Measurements from ENCODE around the gene SNX14.
A peak's percentile ranks its signal among the peaks of the same experiment; 100 is the strongest.

Gene SNX14

DNA sequence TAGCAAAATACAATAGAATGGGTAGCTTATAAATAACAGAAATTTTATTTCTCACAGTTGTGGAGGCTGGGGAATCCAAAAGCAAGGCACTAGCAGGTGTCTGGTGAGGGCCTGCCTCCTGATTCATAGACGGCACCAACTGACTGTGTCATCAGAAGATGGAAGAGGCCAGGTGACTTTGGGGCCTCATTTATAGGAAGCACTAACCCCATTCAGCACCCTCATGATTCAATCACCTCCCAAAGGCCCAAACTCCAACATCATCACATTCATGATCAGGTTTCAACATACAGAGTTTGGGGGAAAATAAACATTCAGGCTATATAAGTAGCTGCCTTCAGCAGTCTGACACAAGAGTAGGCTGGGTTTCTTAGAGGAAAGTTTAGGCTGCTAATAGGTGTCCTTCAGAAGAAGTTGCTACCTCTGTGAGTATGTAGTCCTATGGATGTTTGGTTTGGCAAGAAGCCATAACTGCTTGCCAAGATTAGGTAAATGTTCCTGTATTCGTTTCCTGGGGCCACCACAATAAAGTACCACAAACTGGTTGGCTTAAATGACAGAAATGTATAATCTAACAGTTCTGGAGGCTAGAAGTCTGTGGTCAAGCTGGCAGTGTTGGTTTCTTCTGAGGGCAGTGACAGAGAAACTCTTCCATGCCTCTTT lies 94.9 kb downstream of the SNX14 start:
- peak; percentile 71 for DNase-seq

DNA sequence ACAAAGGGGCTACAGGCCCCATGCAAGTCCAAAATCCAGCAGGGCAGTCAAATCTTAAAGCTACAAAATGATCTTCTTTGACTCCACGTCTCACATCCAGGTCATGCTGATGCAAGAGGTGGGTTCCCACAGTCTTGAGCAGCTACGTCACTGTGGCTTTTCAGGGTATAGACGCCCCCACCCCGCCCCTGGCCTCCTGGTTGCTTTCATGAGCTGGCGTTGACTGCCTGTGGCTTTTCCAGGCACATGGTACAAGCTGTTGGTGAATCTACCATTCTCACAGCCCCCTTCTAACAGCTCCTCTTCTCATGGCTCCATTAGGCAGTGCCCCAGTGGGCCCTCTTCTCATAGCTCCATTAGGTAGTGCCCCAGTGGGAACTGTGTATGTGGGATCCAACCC lies 96.8 kb downstream of the SNX14 start:
- DNase-seq: no peak

DNA sequence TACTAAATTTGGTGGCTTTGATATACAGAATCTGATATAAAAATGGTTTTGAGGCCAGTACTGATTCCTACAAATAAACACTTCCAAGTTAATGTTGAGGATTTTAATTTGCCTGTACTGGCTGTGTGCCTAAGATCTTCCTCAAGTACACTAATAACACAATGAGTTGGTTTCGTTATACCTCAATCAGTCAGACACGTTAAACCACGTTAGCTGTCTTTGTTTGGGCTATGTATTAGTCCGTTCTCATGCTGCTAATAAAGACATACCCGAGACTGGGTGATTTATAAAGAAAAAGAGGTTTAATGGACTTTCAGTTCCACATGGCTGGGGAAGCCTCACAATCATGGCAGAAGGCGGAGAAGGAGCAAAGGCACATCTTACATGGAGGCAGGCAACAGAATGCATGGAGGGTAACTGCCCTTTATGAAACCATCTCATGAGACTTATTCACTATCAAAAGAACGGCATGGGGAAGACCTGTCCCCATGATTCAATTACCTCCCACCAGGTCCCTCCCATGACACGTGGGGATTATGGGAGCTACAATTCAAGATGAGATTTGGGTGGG lies 97.6 kb downstream of the SNX14 start:
- DNase-seq: no peak

DNA sequence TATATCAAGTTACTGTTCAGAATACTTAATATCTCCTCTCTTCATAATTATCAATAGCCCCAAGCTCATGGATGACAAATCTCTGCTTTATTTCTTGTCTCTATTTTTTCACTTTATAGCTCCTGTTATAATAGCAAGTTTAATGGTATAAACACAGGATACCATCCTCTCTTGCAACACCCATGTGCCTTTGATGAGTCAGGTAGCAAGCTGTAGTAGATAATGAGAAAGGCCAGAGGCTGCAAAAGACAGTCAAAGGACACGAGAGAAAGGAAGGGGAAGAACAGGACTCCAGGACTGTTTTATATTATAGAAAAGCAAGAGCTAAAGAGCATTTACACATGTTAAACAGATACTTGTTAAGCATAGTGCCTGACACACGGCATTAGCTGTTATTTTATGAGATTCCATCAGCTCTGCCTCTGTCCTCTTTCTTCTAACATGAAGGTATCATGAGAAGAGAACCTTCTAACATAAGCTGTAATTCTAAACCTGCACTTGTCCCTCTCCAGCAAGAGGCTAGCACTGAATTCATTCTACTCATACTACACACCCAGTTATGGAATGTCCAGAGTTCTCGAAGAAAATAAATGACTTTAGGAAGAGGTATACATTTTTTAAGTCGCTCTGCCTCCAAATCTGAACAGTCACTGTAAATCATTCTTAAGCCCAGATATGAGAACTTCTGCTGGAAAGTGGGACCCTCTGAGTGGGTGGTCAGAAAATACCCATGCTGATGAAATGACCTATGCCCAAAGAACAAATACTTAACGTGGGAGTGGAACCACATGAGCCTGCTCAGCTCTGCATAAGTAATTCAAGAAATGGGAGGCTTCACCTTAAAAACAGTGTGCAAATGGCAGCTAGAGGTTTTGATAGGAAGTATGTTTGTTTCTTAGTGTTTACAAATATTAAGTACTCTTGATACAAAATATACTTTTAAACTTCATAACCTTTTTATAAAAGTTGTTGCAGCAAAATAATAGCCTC lies 98.8 kb downstream of the SNX14 start:
- no peak for DNase-seq

DNA sequence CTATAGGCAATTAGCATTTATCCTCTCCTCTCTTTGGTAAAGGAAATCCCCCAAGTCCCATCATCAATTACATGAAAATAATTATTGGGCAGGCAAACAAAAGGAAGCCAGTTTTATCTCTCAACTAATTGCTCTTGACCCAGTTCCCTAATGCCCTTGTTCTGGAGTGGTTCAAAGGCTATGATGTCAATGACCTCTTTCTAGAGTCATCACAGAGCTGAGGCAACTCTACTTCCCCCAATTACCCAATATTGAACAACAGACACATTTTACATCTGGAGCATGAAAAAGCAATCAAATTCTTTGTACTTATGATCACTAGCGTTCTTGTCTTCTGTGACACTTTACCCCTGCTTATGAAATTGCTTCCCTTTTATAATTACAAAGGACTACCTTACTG lies 100.3 kb downstream of the SNX14 start:
- DNase-seq: no peak

DNA sequence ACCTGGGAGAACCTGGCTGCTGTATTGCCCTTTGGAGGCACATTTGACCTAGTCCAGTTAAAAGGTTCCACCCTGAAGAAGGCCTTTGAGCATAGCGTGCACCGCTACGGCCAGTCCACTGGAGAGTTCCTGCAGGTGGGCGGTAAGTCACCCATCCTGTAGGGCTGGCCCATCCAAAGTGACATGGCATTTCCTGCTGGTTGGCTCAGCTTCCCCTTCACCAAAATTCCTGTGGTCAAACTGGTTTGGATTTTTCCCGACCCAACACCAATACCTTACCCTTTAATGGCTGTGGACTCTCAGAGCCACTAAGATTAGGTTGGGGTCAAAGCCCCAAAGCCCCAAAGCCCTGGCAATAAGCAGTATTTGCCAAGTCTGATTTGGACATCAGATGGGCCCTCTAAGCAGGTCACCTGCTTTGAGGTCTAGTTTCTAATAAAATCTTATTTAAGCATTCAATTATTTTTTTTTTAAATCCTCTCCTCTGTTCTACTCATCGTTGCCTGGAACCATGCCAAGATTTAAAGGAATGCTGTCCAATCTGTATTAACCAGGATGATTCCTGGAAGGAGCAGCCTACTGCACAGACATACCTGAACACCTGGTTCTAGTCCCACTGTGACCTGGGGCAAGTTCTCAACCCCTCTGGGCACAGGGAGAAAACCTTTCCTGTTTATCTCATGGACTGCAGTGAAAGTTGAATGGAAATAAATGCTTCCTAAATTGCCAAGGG lies 103.0 kb downstream of the SNX14 start:
- DNase-seq: no peak

DNA sequence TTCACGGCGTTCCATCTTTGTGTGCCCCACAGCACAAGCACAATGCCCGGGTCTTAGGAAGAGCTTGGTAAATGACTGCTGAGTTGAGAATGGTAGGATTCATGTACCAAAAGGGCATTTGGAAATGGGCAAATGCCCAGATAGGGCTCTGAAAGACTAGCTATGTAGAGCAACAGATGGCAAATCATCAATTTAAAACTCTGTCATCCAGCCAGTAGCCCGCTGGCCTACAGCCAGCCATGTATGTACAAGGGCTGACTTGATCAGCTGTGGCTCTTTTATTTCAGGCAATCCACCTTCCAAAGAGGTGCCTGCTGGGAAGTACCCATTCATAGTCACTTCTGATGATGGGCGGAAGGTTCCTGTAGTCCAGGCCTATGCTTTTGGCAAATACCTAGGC lies 108.7 kb downstream of the SNX14 start:
- no peak for DNase-seq

DNA sequence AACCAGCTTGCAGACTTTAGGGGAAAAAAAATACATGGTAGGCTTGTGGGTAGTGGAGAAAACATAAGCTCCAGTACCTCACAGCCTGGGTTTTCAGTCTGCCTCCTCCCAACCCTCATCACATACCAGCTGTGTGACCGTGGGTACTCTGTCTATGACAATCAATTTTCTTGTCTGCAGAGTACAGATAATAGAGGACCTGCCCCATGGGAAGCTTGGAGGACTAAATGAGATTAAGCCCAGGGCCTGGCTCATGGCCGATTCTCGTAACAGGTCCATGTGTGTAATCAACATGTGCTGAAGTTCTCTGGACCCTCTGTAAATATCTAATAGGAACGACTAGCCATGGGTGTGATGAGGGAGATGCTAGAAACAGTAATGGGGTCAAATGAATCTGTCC lies 109.8 kb downstream of the SNX14 start:
- no peak for DNase-seq

DNA sequence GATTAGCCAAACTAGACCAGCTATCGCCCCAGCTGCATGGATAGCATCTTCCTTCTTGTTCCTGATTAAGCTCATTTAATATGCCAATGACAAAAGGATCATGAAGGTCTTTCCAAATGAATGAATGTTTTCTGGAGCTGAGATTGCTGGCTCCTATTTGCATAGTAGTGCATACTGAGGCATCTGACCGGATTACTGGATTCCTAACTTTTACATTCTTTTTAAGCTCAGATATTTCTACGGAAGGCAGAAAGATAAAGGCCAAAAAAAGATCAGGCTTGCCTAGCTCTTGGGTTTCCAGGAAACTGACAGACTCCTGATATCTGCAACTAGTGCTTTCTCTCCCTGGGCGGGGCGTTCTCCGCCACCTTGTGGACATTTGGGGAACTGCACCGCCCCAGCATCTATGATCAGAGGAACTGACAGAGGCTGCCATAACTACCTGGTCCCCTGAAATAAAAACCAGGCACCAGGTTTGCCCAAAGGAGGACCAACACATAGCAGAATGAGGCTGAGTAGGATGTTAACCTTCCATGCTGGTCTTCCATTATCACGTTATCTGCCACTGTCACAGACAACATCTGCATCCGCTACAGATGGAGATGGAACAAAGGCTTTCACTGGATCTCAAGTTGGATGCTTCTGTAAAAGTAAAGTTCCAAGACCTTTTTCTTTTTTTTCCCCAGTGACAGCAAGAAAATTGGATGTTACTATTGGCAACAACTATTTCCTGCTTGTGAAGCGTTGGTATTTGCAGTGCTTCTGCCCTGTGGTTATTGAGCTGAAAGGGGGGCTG lies 110.6 kb downstream of the SNX14 start:
- no peak for DNase-seq

DNA sequence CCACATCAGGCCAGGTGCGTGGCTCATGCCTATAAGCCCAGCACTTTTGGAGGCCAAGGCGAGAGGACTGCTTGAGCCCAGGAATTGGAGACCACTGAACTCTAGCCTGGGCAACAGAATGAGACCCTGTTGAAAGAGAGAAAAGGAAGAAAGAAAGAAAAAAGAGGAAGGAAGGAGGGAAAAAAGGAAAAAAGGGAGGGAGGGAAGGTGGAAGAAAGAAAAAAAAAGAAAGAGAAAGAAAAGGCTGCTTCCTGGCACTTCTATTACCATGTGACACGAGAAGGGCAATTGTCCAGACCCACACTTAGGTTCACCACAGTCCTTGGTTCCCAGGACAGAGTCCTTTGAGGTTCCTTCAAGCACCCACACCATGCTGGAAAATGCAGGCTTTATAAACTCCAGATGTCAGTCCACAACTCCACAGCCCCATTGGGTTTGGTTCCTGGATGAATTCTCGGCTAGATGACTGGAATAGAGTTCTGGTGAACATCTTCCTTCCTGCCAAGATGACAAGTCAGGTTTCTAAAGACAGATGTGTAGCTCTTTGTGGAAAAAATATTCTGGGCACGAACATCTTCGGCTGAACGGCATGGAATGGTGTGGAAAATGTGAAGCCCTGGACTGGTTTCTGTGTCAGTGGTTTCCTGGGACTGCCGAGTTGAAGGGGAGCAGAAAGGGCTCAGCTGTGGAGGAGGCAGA lies 111.3 kb downstream of the SNX14 start:
- no peak for DNase-seq

DNA sequence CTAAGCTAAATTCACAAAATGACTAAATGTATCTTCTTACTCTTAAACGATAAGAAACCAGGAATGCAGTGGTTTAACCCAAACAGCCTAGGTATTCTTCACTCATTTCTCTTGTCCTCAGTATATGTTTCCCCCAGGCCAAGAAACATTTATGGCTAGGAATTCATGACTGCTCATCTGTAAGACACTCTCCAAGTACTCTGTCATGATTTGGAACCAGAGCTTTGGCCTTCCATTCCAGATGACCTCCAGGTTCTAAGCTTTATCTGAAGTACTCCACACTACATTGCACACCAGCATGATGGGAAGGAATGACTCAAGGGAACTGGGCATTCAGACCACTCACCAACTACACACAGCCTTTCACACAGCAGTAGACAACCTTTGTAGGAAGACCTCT lies 114.5 kb downstream of the SNX14 start:
- DNase-seq: no peak

DNA sequence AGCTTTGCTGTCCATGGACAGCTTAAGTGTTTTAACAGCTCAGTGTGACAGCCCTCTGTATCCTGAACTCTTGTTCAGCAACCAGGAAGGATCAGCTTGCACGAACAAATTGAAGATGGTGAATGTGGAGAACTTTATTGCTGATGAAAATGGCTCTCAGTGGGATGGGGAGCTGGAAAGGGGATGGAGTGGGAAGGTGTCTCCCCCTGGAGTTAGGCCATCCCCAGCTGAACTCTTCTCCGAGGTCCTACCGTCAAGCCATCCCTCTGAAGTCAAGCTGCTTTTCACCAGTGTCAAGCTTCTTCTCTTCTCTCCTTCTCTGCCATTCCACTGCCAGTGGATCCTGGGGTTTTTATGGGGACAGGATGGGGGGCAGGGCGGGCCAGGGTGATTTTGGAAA lies 117.1 kb downstream of the SNX14 start:
- DNase-seq: no peak

DNA sequence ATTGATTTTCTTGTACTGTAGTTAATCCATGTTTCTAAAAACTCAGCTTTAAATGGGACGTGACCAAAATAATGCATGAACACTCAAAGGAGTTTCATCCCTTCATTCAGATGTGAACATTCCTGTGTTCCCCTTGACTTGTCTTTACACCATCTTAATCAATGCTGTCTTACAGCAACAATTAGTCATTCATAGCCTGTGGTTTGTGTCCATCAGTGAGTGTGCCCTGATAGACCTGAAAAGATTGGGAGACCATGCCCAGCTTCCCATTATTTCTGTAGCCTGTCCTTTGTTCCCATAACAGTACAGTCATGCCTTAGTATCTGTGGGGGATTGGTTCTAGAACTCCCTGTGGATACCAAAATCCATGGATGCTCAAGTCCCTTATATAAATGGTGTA lies 119.9 kb downstream of the SNX14 start:
- DNase-seq: no peak

DNA sequence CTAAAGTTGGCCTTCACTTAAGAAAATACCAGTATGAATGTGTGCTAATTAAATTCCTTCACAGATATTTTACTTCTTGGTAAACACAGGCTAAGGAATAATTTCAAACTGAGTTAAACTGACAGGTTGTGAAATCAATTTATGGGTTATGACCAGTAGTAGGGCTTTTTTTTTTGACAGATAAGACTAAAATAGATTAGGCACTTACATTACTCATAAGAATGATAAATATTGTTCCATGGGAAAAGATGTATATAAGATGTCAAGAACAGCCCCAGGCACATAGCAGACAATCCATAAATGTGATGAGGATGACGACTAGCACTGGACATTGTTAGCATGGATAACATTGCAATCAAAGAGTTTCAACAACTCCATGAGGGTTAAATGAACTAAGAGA lies 120.9 kb downstream of the SNX14 start:
- no peak for DNase-seq

DNA sequence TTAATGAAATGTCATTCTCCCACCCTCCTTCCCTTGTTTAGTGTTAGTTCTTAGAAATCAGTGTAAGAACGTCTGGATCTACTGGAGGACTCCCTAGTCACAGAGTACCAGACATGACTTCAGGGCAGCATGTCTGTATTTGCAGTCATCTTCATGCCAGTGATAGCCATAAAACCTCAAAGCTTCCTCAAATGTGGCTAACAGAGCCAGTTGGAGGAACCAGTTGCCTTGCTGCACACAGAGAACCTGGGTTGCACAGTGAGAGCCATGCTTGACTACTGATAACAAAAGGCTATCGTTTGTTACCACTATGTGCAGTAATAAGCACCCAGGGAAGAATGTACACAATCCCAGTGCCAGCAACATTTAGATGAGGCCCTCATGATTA lies 123.6 kb downstream of the SNX14 start:
- DNase-seq: no peak

DNA sequence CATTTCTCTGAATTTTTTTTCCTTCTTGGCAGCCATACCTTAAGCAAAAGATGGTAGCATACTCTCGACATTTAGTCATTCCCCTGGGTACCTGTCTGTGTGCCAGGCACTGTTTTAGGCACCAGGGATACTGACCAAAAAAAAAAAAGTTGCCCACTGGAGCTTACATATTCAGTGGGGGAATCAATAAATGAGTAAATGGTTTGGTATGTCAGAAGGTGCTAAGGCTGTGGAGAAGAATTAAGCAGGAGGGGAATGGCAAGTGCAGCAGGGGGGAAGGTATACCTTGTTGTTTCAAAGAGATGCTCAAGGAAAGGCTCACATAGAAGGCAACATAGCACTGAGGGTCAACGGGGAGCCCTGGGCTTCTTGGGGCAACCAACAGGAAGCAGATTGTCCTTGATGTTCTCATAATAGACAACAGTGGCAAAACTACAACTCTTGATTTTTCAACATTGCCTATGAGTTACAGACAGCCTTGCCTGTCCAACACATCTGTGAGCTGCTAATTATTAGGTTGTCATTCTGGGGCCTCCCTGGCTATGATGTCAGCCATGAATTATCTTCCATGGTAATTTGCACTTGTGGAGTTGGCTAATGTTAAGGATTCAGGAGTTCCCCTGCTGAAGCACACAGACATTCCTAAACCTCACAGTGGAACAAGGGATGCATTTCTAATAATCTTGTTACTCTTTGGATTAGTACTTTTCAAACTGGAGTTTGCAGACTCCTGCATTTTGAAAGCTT lies 124.2 kb downstream of the SNX14 start:
- DNase-seq: no peak

DNA sequence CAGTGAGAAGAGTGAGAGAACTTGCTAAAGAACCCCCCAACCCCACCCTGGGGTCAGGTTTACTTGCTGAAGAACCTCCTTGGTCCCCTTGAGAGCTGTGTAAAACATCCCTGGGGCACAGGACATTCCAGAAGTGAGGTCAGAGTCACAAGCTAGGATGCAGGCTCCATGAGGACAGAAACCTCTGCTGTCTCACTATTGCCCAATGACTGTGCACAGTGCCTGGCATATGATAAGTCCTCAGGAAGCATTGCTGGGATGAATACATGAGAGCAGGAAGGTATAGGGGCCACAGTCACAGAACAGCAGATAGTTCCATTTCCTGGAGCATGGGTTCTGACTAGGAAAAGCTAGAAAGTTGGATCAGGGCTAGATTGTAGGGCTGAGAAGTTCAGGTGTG lies 125.3 kb downstream of the SNX14 start:
- no peak for DNase-seq

DNA sequence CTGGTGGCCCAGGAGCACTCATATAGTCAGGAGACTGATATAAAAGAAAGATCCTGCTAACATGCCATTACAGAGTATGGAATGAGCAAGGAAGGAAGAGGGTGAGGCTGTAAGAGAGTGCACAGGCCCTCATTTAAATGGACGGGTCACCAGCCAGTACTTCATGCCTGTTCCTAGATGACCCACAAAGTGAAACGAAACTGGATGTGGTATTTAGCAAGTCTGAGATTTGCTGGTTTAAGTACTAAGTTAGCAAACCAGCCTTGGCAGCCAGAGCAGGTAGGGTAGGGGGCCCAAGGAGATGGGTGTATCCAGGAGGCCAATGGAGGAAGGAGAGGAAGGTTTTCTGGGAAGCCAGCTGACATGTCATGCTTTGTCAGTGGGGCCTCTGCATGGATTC lies 127.9 kb downstream of the SNX14 start:
- DNase-seq: no peak

DNA sequence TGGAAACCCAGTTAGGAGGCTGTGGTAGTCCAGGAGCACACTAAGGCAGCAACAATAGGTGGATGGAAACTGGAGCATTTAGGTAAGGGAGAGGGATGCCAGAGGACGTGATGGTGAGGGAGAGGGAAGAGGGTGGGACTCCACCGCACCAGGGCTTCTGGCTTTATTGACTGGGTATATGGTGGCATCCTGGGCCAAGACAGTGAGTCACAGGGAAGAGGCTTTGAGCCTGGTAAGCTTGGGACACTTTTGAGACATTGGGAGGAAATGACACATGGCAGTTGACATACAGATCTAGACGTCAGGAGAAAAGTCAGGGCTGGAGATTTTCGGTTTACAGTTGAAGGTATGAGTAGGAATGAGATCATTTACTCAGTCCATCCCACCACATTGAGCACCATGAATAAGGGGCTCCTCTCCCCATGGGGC lies 128.9 kb downstream of the SNX14 start:
- no peak for DNase-seq

DNA sequence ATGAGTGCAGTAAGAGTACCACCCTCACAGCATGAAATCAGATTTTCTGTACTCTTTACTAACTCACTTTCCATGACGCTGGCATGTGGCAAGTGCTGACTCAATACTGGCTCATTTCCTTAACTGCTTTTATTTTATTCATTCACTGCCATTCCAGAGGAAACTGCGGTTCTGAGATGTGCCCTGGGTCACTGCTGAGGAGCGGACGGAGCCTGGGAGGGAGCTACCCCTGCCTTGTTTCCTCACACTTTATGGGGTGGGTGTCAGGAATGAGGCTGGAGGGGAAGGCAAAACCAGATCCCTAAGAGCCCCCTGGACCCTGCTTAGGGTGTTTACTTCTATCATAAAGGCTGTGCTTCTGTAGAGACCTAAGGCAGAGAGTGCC lies 129.4 kb downstream of the SNX14 start:
- DNase-seq: no peak

DNA sequence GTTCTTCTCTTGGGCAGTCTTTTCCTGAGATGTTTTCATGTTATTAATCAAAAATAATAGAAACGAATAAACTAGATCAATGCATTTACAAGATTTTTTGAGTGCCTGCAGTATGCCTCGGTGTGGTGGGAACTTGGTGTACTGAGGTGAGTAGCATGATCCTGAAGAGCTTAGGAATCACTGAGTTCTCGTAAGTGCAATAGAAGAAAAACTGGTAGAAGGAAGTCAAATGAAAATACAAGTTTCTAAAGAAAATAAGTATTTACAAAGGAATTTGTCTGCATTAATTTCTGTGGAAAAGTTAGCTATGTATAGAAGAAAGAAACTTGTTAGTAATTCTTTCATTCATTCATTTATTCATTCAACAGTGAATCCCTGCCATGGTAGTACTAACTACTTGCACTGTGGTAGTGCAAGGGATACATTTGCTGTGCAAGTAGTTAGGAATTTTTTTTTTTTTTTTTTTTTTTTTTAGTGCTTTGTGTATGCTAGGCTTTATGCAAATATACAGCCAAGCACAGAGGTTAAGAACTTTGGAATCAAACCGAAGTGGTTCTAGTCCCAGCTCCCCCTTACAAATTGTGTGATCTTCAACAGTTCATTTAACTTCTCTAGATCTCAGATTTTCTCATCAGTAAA lies 129.9 kb downstream of the SNX14 start:
- DNase-seq: no peak
